Prostate gland (tissue), 2 donors: ENCODE measurements around the gene CSNK1G2. TPM values are rescaled to one million over a fixed set of nuclear protein-coding genes. Genes with fewer than 3 reads are reported as not detected.

ENCODE experiments used
- DNase-seq: peaks from one replicate; pipeline ENCODE4 v3.0.0-alpha.2; 2019; ENCODE audit warnings: low spot score
- H3K27ac ChIP-seq, 2 donors: fragments of 200-600 bp; sonication (generic); 2 replicates each; pipeline ENCODE4 v1.5.1; 2017 to 2019
- H3K27me3 ChIP-seq: fragments of 200-600 bp; sonication (generic); replicated peaks from 2 replicates; pipeline ENCODE4 v1.5.1; 2019; ENCODE audit not compliant: insufficient read depth
- H3K36me3 ChIP-seq, 2 donors: fragments of 200-600 bp; sonication (generic); 1 replicate in 1 of 2; 2 replicates in 1 of 2; pipeline versions ENCODE4 v1.5.1 to v1.8.1; 2017 to 2019
- H3K4me1 ChIP-seq: fragments of 200-600 bp; sonication (generic); replicated peaks from 2 replicates; pipeline ENCODE4 v1.5.1; 2019
- H3K4me3 ChIP-seq, 2 donors: fragments of 200-600 bp; sonication (generic); 2 replicates each; pipeline ENCODE4 v1.5.1; 2017 to 2019
- H3K9me3 ChIP-seq: fragments of 200-600 bp; sonication (generic); 2 replicates; pipeline ENCODE4 v1.5.1; 2017
- POLR2A ChIP-seq: fragments of 450-650 bp; IDR thresholded peaks from one replicate; pipeline ENCODE4 v1.6.1; 2016; ENCODE audit warnings: antibody characterized with exemption, mild to moderate bottlenecking
- POLR2AphosphoS5 ChIP-seq: sonication (generic); formaldehyde crosslinking; IDR thresholded peaks from one replicate; pipeline ENCODE4 v1.6.1; 2017; ENCODE audit warnings: antibody characterized with exemption
- WGBS: methylation state at CpG from one replicate; pipeline ENCODE4 v1.1.5; 2018; 5-methylcytosine and 5-hydroxymethylcytosine counted together
- intact Hi-C: fragments of 100-400 bp; cut with DNase I; formaldehyde crosslinking; loops from one replicate; pipeline ENCODE4 v1.14.2; 2022
- total RNA-seq, 2 donors: library from RNA; depleted of rRNA; stranded (reverse); fragments of >200 nt; gene quantifications; one replicate each; pipeline ENCODE4 v1.1.0, GENCODE V29; 2016
- TF ChIP-seq, protein P1 (sequence below), 4 experiments: fragments of 200-600 bp in 2 of 4; fragments of 450-650 bp in 2 of 4; sonication (generic) in 2 of 4; IDR thresholded peaks; 1 replicate in 3 of 4; 2 replicates in 1 of 4; pipeline ENCODE4 v1.5.1; 2016 to 2019; ENCODE audit warnings: antibody characterized with exemption in 4 of 4, mild to moderate bottlenecking in 2 of 4, moderate library complexity in 2 of 4

The CSNK1G2 gene
- total RNA-seq, 2 donors from 2014 or later, result 56.5 to 107 TPM

DNA sequence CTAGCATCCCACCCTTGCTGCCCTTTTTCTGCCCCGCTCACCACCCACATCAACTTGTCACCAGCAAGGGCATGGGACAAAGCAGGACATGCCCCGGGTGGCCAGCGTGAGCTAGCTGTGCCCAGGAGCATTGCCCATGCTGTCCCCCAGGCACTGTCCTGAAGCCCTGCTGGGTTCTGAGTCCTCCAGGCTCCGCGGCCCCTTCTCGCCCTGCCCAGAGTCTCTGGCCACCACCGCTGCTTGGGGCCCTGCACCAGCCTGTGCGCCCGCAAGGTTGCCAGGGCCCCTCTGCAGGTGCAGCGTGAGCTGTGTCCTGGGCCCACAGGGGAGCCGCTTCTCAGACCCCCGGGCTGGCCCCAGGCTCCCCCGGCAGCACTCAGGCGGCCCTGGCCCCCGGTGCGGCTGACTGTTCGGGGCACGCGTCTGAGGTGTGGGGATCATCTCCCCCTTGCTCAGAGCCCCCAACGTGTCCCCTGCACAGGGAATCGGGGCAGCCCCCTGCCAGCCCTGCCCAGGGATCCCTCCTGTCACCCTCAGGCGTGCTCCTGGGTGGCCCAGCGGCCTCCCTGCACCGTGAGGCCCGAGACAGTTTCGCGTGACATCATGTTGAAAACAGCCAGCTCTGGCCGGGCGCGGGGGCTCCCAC is 4.1 kb downstream of the CSNK1G2 start:
- intact Hi-C loops, result no loop called here
- peaks cover 11% of the 10 kb centered on the region for H3K4me1 ChIP-seq
- no peak overlapping the region for H3K27ac ChIP-seq
- H3K9me3 ChIP-seq, result no peaks in the 10 kb centered on the region
- H3K27me3 ChIP-seq, result no peaks in the 10 kb centered on the region
- no peak overlapping the region for H3K4me3 ChIP-seq
- DNase-seq, result no peak
- WGBS, result 89% methylated on average over 25 of the region's 30 CpGs
- TF ChIP-seq POLR2A, result no peak
- TF ChIP-seq, protein P1, sequence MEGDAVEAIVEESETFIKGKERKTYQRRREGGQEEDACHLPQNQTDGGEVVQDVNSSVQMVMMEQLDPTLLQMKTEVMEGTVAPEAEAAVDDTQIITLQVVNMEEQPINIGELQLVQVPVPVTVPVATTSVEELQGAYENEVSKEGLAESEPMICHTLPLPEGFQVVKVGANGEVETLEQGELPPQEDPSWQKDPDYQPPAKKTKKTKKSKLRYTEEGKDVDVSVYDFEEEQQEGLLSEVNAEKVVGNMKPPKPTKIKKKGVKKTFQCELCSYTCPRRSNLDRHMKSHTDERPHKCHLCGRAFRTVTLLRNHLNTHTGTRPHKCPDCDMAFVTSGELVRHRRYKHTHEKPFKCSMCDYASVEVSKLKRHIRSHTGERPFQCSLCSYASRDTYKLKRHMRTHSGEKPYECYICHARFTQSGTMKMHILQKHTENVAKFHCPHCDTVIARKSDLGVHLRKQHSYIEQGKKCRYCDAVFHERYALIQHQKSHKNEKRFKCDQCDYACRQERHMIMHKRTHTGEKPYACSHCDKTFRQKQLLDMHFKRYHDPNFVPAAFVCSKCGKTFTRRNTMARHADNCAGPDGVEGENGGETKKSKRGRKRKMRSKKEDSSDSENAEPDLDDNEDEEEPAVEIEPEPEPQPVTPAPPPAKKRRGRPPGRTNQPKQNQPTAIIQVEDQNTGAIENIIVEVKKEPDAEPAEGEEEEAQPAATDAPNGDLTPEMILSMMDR (IDR thresholded peaks at IDR 0.05), result no peak
- TF ChIP-seq POLR2AphosphoS5, result no peak
- H3K36me3 ChIP-seq, result no peaks in the 10 kb centered on the region

DNA sequence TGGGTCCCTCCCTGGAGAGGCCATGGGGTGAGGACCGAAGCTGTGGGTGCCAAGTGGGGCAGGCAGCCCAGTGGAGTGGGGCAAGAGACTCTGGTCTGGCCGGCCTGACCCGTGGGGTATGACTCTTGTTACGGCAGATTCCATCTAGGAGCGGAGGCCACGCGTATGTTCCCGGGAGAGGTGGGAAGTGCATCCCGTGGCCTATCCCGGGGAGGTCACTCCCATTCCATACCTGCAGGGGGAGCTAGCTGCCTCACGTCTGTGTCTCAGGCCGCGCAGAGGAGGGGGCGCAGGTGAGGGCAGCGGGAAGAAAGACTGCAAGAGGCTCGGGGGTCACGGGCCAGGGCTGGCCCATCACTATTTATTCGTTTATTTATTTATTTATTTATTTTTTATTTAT is 4.9 kb downstream of the CSNK1G2 start:
- no peak for DNase-seq
- no peak overlapping the region for H3K27ac ChIP-seq
- intact Hi-C loops, result no loop called here
- no peaks in the 10 kb centered on the region for H3K36me3 ChIP-seq
- whole genome bisulfite sequencing, result 78% methylated on average over 18 of the region's 18 CpGs
- TF ChIP-seq POLR2AphosphoS5, result no peak
- TF ChIP-seq, protein P1 (IDR thresholded peaks at IDR 0.05), result peak in 1 of 4 experiments; percentile 22
- no peak for TF ChIP-seq POLR2A
- H3K27me3 ChIP-seq, result no peaks in the 10 kb centered on the region
- H3K9me3 ChIP-seq, result no peaks in the 10 kb centered on the region
- peaks cover 7% of the 10 kb centered on the region for H3K4me1 ChIP-seq
- no peak overlapping the region for H3K4me3 ChIP-seq

DNA sequence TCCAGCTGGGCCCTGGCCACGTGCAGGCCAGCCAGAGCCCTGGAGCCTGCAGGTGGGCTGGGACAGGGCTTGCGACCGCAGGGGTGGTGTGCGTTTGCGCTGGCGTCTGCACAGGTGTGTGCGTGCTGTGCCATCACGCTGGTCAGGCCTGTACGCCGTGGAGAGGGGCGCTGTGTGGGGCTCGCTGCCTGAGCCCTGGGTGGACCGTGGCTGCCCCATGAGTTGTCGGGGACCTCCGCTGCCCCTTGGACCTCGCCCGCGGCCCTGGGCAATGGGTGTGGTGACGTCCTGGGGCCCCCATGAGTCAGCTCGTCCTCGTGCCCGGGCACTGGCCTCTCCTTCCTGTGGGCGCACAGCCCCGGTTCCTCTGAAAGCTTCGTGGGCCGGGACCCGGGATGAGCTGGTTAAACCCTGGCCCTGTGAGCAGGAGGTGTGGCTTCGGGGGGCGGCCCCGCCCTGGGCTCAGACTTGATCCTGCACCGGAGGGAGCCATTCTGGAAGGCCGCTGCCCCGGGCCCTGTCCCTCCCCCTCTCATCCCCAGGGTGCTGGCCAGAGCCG is 6.8 kb downstream of the CSNK1G2 start:
- no peak overlapping the region for H3K27ac ChIP-seq
- DNase-seq, result no peak
- no peak for TF ChIP-seq POLR2AphosphoS5
- WGBS, result 82% methylated on average over 25 of the region's 34 CpGs
- no peaks in the 10 kb centered on the region for H3K36me3 ChIP-seq
- H3K4me1 ChIP-seq, result peaks cover 2% of the 10 kb centered on the region
- no peaks in the 10 kb centered on the region for H3K9me3 ChIP-seq
- intact Hi-C loops, result no loop called here
- no peak overlapping the region for H3K4me3 ChIP-seq
- no peaks in the 10 kb centered on the region for H3K27me3 ChIP-seq

DNA sequence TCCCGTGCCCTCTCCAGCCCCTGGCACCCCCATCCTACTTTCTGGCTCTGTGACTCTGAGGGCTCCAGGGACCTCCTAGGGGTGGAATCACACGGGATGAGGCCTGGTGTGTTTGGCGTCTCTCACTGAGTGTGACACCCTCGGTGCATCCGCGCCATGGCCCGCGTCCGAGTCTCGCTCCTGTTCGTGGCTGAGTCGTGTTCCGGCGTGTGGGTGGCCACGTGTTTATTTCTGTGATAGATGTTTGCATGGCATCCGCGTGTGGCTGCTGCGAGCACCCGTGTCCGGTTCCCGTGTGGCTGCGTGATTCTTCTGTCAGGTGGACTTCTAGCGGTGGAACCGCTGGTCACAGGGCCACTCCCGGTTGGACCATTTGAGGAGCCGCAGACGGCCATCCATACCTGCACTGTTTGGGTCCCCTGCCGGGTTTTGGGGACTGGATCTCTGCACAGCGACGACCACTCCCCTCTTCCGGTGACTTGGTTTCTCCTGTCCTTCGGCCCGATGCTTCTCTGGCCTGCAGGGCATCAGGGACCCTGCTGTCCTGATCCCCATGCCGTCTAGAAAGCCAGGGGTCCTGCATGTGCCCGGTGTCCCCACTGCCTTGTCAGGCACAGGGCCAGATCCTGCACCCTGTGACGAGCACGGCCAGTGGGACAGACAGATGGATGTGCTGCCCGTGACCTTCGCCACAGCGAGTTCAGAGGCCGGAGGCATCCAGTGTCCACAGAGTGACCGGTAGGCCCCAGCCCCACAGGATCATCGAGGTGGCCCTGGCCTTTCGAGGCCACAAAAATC is 8.5 kb downstream of the CSNK1G2 start:
- intact Hi-C loops, result no loop called here
- Histone ChIP-seq H3K9me3 (no peaks in the 10 kb centered on the region), H3K4me3 (no peak overlapping the region), H3K4me1 (no peaks in the 10 kb centered on the region), H3K36me3 (no peaks in the 10 kb centered on the region), H3K27ac (no peak overlapping the region), H3K27me3 (no peaks in the 10 kb centered on the region)
- TF ChIP-seq POLR2A (no peak), POLR2AphosphoS5 (no peak)
- TF ChIP-seq, protein P1 (IDR thresholded peaks at IDR 0.05), result no peak
- no peak for DNase-seq
- 95% methylated on average over 44 of the region's 44 CpGs for WGBS

DNA sequence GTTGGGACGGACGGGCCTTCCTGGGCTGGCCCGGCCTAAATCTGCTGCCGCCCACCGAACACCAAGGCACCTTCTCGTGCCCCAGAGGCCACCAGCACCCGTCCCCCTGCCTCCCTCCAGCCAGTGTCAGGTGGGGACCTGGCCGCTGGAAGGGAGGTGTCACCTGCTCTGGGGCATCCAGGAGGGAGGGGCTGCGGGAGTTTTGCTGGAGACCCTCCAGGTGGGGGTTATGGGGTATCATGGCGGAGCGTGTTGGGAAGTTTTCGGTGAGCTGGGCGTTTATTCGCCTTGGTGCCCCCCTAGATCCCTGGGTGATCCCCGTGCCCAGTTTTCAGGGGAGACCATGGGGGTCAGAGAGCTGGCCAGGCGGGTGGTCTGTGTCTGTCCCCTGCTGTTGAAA is 9.7 kb downstream of the CSNK1G2 start:
- Histone ChIP-seq H3K4me1 (no peaks in the 10 kb centered on the region), H3K27ac (no peak overlapping the region), H3K27me3 (no peaks in the 10 kb centered on the region), H3K9me3 (no peaks in the 10 kb centered on the region), H3K36me3 (no peaks in the 10 kb centered on the region), H3K4me3 (no peak overlapping the region)
- DNase-seq, result no peak
- intact Hi-C loops, result no loop called here
- TF ChIP-seq POLR2AphosphoS5, result no peak
- TF ChIP-seq POLR2A, result no peak
- TF ChIP-seq, protein P1 (IDR thresholded peaks at IDR 0.05), result no peak
- WGBS, result 96% methylated on average over 12 of the region's 16 CpGs
